Left lobe of liver (tissue), 2 donors: ENCODE results near the gene NXPH4. TPM values are rescaled to one million over a fixed set of nuclear protein-coding genes. Genes with fewer than 3 reads are reported as not detected.

Experiments used
- ATAC-seq: fragments of 200-7000 bp; cut with Tn5 transposase; one replicate; pipeline ENCODE4 v1.9.1; 2020; ENCODE audit warnings: mild to moderate bottlenecking, moderate library complexity
- DNase-seq: peaks from one replicate; pipeline ENCODE4 v3.0.0-alpha.2; 2020; ENCODE audit warnings: low spot score
- total RNA-seq: library from RNA; stranded (reverse); gene quantifications from one replicate; pipeline ENCODE4 v1.2.1, GENCODE V29; 2021
- donor health status: DM: no; HTN: no; CAD: no; lungs with moderate emphysema.
- donor health status: DM: no; HTN: yes; CAD: no.

The NXPH4 gene
- 0.13 TPM for total RNA-seq

DNA sequence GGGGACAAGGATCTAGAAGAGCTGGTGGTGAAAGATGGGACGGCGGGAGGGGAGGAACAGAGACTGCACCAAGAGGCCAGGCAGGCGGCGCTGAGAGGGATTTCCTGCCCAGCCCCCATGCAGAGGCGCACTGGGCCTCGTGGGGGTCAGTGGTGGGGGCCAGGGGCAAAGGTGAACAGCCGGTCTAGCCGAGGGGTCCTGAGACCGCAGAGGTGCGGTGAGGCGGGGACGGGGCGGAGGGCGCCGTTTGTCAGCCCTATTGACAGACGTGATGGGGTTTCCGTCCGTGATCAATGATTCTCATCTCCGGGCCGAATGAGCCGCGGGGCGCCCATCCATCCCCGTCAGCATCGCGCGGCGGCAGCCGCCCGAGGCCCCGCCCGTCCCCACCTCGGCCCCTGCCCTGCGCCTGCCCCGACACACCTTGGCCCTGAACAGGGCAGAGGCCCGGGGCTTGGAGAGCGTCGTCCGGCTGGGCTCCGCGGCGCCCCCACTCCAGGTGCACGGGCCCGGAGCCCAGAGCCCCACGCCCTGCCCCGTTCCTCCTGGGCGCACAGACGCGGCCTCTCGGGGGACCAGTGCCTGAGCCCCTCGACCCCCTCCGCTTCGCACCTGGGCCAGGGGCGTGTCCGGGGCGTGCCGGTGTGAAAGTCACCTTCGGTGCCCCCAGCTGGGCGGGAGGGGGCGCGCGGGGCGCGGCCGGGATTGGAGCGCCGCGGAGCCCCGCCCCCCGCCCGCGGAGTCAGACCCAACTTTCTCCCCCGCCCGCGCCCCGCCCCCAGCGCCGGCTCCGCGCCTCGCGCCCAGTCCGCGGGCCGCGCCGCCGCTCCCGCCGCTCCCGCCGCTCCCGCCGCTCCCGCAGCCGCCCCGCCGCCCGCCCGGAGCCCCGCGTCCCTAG lies at the start of gene NXPH4:
Gene NXPH4, plus strand, starts transcription at position 781 of the 898 bp plus-strand sequence. CDS start 176 bp downstream, outside the sequence.
- no peak for DNase-seq
- ATAC-seq, result peak; percentile 23

DNA sequence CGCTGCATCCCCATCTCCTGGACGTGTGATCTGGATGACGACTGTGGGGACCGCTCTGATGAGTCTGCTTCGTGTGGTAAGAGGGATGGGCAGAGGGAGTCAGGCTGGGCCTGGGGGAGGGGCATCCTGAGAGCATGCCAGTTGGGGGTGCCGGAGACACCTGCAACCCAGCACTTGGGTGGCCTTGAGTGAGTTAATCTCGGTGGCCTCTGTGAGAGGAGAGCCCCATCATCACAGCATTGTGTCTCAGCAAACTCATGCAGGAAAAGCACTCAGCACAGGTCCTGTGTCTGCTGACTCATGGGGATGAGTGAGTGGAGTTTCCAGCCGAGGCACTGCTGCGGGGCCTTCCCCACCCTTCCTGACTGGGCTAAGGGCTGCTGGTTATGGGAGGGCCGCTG lies 49.6 kb upstream of the NXPH4 start:
- ATAC-seq (no peak), DNase-seq (no peak)

DNA sequence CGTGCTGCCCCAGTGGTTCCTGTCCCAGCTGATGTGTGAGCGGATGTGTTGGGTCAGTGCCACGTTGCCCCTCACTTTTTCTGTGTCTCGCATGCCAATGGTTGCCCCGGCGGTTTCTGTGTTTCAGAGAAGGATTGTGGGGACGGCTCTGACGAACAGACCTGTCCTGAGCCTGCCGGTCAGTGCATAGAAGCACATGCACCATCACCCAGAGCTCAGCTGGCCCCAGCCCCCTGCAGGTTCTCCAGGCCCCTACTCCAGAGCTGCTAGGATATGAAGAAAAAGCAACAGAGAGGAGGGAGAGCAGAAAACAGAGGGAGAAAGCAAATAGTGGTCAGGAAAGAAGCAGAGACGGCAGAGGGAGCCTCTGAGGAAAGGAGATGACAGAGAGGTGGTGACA lies 48.5 kb upstream of the NXPH4 start:
- ATAC-seq (no peak), DNase-seq (no peak)

DNA sequence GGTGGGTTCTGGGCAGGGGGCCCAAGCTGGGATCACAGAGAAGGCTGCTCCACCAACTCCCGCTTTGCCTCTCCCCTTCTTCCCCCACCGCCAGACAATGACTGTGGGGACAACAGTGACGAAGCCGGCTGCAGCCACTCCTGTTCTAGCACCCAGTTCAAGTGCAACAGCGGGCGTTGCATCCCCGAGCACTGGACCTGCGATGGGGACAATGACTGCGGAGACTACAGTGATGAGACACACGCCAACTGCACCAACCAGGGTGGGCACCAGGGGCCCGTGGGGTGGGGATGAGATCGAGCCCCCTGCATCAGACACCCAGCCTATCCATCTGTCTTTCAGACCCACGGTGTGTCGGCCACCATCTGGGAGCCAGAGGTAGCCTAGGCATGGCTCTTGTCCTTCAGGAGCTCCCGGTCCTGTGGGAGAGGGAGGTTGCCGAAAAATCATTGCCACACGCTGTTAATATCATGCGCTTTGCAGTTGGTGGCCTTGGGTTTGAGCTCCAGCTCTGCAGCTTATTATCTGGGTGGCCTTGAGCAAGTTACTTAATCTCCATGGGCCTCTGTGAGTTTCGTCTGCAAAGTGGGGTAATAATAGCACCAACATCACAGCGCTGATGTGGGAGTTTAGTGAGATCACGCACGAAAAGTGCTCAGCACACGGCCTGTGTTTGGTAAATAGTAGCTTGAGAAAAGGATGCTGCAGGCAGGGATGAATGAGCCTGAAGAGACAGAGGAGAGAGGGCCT lies 47.4 kb upstream of the NXPH4 start:
- no peak for ATAC-seq

DNA sequence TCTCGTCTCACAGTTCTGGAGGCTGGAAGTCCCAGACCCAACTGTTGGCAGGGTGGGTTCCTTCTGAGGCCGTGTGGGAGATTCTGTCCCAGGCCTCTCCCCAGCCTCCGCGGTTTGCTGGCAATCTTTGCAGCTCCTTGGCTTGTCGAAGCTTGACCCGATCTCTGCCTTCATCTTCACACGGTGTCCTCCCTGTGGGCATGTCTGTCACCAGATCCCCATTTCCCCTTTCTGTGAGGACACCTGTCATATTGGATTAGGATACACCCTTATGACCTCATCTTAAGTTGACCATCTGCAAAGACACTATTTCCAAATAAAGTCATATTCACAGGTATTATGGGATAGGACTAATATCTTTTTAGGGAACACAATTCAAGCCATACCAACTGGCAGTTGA lies 46.6 kb upstream of the NXPH4 start:
- ATAC-seq (no peak), DNase-seq (no peak)

More for the DNA sequence above, 47.4 kb upstream of the NXPH4 start:
- DNase-seq, result no peak

DNA sequence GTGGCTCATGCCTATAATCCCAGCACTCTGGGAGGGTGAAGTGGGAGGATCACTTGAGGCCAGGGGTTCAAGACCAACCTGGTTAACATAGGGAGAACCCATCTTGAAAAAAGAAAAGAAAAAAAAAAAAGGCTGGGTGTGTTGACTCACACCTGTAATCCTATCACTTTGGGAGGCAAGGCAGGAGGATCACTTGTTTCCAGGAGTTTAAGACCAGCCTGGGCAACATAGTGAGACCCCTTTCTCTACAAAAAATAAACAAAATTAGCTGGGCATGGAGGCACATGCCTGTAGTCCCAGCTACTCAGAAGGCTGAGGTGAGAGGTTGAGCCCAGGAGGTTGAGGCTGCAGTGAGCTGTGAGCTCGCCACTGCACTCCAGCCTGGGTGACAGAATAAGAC lies 46.2 kb upstream of the NXPH4 start:
- no peak for DNase-seq

DNA sequence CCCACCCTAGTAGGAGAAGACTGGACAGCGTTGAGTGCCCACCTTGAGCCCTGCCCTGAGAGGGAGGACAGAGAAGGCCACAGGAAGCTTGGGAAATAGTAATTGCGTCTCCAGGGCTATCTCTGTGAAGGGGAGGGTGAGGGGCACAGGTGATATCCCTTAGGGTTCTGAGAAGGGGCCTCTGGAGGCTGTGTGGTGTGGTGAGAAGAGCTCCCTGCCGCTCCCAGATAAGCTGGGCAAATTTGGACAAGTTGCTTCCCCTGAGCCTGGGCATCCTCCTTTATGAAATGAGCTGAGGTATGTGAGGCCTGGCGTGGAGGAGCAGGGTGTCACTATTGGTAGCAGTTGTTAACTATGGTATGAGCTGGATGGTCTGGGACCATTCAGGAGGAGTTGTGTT lies 45.7 kb upstream of the NXPH4 start:
- ATAC-seq (no peak), DNase-seq (no peak)

More for the DNA sequence above, 46.2 kb upstream of the NXPH4 start:
- ATAC-seq, result no peak

DNA sequence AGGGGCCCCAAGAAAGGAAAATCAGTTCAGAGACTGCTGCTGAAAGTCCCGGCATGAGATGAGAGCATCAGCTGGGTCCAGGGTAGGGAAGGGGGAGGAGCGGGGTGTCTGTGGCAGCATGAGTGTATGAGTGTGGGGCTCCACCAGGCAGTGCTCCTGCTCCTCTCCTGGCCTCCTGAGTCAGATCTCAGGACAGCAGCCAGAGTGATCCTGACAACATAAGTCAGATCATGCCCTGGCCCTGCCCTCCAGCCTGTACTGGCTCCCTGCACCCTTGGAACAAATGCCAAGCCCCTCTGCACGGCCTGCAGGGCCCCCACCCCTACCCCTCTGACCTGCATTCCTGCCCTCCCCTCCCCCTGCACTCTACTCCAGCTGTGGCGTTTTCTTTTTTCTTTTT lies 44.9 kb upstream of the NXPH4 start:
- ATAC-seq, result no peak
- no peak for DNase-seq

DNA sequence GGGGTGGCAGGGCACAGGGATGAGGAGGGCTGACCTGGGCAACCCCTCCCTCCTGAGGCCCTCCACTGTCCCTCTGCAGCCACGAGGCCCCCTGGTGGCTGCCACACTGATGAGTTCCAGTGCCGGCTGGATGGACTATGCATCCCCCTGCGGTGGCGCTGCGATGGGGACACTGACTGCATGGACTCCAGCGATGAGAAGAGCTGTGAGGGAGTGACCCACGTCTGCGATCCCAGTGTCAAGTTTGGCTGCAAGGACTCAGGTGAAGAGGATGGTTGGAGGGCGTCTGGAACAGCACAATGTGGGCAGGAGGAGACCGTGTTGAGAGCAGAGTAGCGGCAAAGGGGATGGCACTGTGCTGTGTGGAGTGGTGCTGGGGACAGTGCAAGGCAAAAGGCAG lies 43.5 kb upstream of the NXPH4 start:
- DNase-seq (no peak), ATAC-seq (peak; percentile 35)

DNA sequence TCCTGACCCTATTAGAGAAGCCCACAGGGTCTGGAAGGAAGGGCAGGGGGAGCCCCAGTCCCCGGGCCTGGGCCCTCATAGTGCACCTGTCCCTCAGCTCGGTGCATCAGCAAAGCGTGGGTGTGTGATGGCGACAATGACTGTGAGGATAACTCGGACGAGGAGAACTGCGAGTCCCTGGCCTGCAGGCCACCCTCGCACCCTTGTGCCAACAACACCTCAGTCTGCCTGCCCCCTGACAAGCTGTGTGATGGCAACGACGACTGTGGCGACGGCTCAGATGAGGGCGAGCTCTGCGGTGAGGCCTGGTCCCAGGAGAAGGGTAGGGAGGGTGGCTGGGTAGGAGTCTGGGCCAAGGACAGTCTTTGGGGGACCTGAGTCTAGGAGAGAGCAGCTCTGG lies 42.9 kb upstream of the NXPH4 start:
- DNase-seq, result no peak
- ATAC-seq, result no peak

DNA sequence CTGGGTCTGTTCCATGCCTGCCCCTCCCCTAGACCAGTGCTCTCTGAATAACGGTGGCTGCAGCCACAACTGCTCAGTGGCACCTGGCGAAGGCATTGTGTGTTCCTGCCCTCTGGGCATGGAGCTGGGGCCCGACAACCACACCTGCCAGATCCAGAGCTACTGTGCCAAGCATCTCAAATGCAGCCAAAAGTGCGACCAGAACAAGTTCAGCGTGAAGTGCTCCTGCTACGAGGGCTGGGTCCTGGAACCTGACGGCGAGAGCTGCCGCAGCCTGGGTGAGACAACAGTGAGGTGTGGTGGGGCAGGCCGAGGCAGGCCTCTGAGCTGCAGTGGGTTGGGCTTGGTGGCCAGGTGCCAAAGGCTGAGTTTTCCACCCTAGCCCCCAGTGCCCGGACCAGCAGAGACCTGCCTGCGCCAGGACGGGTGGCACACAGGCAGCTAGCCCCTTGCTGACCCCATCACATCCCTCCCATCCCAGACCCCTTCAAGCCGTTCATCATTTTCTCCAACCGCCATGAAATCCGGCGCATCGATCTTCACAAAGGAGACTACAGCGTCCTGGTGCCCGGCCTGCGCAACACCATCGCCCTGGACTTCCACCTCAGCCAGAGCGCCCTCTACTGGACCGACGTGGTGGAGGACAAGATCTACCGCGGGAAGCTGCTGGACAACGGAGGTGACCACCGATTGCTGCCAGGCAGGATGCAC lies 41.0 kb upstream of the NXPH4 start:
- ATAC-seq (peak; percentile 64), DNase-seq (peak; percentile 72)

DNA sequence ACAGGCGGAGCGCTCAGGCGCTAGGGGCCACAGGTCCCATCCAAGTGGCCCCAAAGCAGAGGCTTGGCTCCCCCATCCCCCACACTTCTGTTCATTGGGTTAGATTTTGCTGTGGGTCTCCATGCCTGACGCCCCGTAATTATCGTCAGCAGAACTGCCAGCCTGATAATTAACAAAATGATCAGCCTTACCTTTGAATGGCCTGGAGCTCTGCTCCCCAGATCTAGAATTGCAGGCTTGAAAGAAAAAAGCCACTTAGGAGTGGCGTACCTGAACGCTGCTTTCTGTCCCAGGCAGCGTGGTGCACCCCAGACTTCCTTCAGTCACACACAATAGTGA lies 40.5 kb upstream of the NXPH4 start:
- ATAC-seq (no peak), DNase-seq (no peak)

DNA sequence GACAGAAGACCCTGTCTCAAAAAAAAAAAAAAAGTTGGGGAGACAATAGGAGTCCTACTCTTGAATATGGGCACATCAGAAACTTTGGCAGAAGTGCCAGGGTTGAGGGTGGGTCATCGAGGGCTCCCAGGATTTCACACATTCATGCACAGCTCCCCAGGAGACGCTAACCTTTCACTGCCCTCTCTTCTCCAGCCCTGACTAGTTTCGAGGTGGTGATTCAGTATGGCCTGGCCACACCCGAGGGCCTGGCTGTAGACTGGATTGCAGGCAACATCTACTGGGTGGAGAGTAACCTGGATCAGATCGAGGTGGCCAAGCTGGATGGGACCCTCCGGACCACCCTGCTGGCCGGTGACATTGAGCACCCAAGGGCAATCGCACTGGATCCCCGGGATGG lies 39.7 kb upstream of the NXPH4 start:
- DNase-seq, result no peak
- no peak for ATAC-seq

DNA sequence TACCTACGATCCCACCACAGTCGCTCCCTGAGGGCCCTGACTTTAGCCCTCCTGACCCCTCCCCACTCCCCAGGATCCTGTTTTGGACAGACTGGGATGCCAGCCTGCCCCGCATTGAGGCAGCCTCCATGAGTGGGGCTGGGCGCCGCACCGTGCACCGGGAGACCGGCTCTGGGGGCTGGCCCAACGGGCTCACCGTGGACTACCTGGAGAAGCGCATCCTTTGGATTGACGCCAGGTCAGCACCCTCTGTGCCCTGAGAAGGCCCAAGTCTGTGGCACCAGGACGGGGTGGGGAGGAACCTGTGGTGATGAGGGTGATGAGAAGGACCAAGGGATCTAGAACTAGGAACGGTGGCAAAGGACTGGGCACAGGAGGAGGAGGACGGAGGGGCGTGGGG lies 39.2 kb upstream of the NXPH4 start:
- DNase-seq (no peak), ATAC-seq (no peak)

DNA sequence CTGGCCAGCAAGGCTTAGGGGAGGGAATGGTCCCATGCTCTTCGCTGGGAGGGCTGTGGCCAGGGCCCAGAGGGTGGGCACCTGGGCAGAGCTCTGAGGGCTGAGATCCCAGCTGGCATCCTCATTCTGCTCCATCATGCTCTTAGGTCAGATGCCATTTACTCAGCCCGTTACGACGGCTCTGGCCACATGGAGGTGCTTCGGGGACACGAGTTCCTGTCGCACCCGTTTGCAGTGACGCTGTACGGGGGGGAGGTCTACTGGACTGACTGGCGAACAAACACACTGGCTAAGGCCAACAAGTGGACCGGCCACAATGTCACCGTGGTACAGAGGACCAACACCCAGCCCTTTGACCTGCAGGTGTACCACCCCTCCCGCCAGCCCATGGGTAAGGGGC lies 38.4 kb upstream of the NXPH4 start:
- ATAC-seq, result no peak
- no peak for DNase-seq

DNA sequence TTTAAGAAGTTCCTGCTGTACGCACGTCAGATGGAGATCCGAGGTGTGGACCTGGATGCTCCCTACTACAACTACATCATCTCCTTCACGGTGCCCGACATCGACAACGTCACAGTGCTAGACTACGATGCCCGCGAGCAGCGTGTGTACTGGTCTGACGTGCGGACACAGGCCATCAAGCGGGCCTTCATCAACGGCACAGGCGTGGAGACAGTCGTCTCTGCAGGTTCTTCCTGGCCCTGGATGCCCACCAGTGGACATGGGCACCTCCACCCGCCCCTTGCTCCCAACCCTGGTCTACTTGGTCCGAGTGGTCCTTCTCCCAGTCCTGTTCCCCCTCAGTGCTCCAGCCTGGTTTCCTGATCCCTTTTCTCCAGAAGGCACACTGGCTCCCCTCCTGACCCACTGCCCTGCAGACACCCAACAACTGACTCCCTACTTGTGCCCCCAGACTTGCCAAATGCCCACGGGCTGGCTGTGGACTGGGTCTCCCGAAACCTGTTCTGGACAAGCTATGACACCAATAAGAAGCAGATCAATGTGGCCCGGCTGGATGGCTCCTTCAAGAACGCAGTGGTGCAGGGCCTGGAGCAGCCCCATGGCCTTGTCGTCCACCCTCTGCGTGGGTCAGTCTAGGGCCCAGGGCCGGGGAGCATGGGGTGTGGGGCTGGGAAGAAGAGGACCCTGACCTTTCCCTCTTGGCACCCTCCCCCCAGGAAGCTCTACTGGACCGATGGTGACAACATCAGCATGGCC lies 37.1 kb upstream of the NXPH4 start:
- ATAC-seq (no peak), DNase-seq (no peak)

DNA sequence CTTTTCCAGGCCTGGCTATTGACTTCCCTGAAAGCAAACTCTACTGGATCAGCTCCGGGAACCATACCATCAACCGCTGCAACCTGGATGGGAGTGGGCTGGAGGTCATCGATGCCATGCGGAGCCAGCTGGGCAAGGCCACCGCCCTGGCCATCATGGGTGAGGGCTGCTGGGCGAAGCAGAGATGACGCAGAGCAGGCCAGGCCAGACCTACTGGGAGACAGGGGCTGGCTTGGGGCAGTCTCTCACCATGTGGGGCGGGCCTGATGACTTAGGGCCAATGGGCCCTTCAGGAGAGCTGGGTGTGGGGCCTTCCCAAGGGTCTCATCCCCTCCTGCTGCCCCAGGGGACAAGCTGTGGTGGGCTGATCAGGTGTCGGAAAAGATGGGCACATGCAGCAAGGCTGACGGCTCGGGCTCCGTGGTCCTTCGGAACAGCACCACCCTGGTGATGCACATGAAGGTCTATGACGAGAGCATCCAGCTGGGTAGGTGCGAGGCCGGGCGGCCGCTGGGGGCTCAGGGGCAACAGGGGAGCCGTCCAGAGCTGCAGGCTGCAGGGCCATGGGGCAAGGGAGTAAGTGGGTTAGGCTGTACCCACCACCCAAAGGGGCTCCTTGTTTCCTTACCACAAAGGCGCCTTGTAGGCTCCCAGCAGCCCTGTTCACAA lies 36.1 kb upstream of the NXPH4 start:
- no peak for DNase-seq

DNA sequence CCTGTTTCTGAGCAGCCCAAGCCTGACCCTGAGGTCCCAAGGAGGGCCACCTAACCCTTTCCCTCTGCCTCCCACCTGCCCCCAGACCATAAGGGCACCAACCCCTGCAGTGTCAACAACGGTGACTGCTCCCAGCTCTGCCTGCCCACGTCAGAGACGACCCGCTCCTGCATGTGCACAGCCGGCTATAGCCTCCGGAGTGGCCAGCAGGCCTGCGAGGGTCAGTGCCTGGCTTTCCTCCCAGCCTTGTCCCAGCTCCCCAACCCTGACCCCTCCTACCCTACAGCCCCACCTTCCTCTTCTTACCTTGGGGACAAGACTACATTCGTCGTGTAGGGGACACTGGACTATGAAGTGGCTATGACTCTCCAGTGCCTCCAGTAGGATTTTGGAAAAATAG lies 35.5 kb upstream of the NXPH4 start:
- no peak for DNase-seq
- no peak for ATAC-seq

More for the DNA sequence above, 36.1 kb upstream of the NXPH4 start:
- ATAC-seq, result no peak

DNA sequence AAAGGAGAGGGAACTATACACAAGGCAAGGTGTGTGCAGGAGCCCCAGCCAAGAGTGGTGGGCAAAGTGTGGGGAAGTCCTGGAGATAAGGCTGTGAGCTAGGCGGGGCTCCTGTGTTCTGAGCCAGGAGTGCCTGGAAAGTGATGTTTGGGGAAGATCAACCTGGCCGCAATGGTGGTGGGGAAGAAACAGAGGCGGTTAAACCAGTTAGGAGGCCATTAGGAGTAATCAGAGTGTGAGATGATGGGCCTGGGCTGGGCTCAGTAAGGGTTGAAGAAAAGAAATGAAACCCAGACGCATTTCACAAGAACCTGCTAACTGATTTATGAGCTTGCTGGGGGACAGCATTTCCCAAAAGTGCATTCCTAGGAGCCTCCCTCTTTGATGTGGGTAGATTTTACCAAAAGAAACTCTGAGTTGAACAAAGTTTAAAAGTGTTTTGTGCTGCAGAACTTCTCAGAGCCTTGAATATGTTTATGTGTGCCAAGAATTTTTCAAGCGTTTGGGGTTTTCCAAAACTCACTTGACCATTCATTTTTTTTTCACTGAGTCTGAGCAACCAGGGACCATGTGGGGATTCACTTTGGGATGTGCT lies 34.9 kb upstream of the NXPH4 start:
- no peak for DNase-seq
- no peak for ATAC-seq
